ENCODE results near the gene FBXW11.

- TF ChIP-seq CTCF (conservative IDR thresholded peaks at IDR 0.05; ENCODE audit: low read depth, low read length) (no peak), EZH2 (IDR thresholded peaks at IDR 0.05; ENCODE audit: low read length, unreplicated experiment) (no peak)
Observed at GRCh38 chr5:171835066-171835465, 171.4 kb downstream of the FBXW11 start.

Data from PC-3 (cell line).